Liver (tissue), 9 donors: ENCODE measurements around the gene ENPP3. TPM values are rescaled to one million over a fixed set of nuclear protein-coding genes. Genes with fewer than 3 reads are reported as not detected.

Experiments used
- DNase-seq: peaks from one replicate; pipeline ENCODE4 v3.0.0-alpha.2; 2017; ENCODE audit warnings: low spot score
- H3K27ac ChIP-seq, 2 donors: one replicate each; pipeline ENCODE4 v1.7.0; 2013; ENCODE audit warnings: inconsistent platforms in 2 of 2, low read length in 2 of 2, control low read depth in 1 of 2, low read depth in 1 of 2, mild to moderate bottlenecking in 1 of 2
- H3K27me3 ChIP-seq, 4 donors: one replicate each; pipeline versions ENCODE4 v1.6.1 to v1.7.0; 2013; ENCODE audit warnings: low read length in 3 of 4, inconsistent platforms in 1 of 4, mild to moderate bottlenecking in 1 of 4, moderate library complexity in 1 of 4; ENCODE audit not compliant: control insufficient read depth in 4 of 4, insufficient read depth in 4 of 4
- H3K36me3 ChIP-seq, 4 donors: one replicate each; pipeline versions ENCODE4 v1.6.1 to v1.7.0; 2013; ENCODE audit warnings: low read length in 3 of 4, mild to moderate bottlenecking in 3 of 4, low read depth in 1 of 4, moderate library complexity in 1 of 4; ENCODE audit not compliant: control insufficient read depth in 4 of 4, insufficient read depth in 3 of 4
- H3K4me1 ChIP-seq, 4 donors: one replicate each; pipeline versions ENCODE4 v1.6.1 to v1.7.0; 2013; ENCODE audit warnings: low read length in 3 of 4, mild to moderate bottlenecking in 3 of 4, moderate library complexity in 1 of 4; ENCODE audit not compliant: control insufficient read depth in 4 of 4, insufficient read depth in 4 of 4
- H3K4me3 ChIP-seq, 3 donors: one replicate each; pipeline versions ENCODE4 v1.6.1 to v1.7.0; 2013; ENCODE audit warnings: low read length in 3 of 3, control low read depth in 1 of 3, low read depth in 1 of 3, mild to moderate bottlenecking in 1 of 3
- H3K9ac ChIP-seq, 2 donors: one replicate each; pipeline ENCODE4 v1.7.0; 2013; ENCODE audit warnings: low read length in 2 of 2, mild to moderate bottlenecking in 2 of 2, moderate library complexity in 2 of 2, control low read depth in 1 of 2, low read depth in 1 of 2
- H3K9me3 ChIP-seq, 4 donors: one replicate each; pipeline versions ENCODE4 v1.6.1 to v1.7.0; 2013; ENCODE audit warnings: low read length in 3 of 4; ENCODE audit not compliant: control insufficient read depth in 4 of 4
- CTCF ChIP-seq: fragments of 150-350 bp; IDR thresholded peaks from 2 replicates; pipeline ENCODE4 v1.5.1; 2017; ENCODE audit warnings: improper control_type of control experiment, low read depth, low read length; ENCODE audit not compliant: missing input control
- HNF4A ChIP-seq, 2 donors: conservative IDR thresholded peaks; 2 replicates each; pipeline ENCODE4 v1.6.1; 2016; ENCODE audit warnings: antibody characterized with exemption in 2 of 2, mild to moderate bottlenecking in 2 of 2
- REST ChIP-seq: IDR thresholded peaks from 2 replicates; pipeline ENCODE4 v1.6.1; 2016; ENCODE audit warnings: antibody characterized with exemption, mild to moderate bottlenecking
- SP1 ChIP-seq: IDR thresholded peaks from 2 replicates; pipeline ENCODE4 v1.6.1; 2018; ENCODE audit warnings: antibody characterized with exemption, mild to moderate bottlenecking
- YY1 ChIP-seq: IDR thresholded peaks from 2 replicates; pipeline ENCODE4 v1.6.1; 2016; ENCODE audit warnings: antibody characterized with exemption, mild to moderate bottlenecking
- ZBTB33 ChIP-seq: IDR thresholded peaks from 2 replicates; pipeline ENCODE4 v1.6.1; 2016; ENCODE audit warnings: antibody characterized with exemption
- WGBS: extraction: QIAGEN DNeasy Blood & Tissue Kit; methylation state at CpG from one replicate; pipeline ENCODE4 v1.1.7; 2013; 5-methylcytosine and 5-hydroxymethylcytosine counted together
- polyA plus RNA-seq, 2 donors: library from polyadenylated mRNA; stranded (reverse) in 1 of 2; unstranded in 1 of 2; fragments of 200-250 nt in 1 of 2; fragments of >200 nt in 1 of 2; fragmentation: Nextera tagmentation in 1 of 2; extraction: Ambion mirVana in 1 of 2; gene quantifications; one replicate each; pipeline versions ENCODE4 v1.2.1 to v1.2.3, GENCODE V29; 2013 to 2015
- total RNA-seq, 2 donors: library from RNA; depleted of rRNA; stranded (reverse); fragments of >200 nt; gene quantifications; one replicate each; pipeline ENCODE4 v1.2.3, GENCODE V29; 2014
- donor health status: healthy.
- donor health status: healthy.
- donor health status: healthy.
- donor health status: healthy.
- donor health status: healthy.

ENPP3 gene
- total and polyA plus RNA-seq, 4 donors: 0.51 to 6.1 (median 1.1) TPM

DNA sequence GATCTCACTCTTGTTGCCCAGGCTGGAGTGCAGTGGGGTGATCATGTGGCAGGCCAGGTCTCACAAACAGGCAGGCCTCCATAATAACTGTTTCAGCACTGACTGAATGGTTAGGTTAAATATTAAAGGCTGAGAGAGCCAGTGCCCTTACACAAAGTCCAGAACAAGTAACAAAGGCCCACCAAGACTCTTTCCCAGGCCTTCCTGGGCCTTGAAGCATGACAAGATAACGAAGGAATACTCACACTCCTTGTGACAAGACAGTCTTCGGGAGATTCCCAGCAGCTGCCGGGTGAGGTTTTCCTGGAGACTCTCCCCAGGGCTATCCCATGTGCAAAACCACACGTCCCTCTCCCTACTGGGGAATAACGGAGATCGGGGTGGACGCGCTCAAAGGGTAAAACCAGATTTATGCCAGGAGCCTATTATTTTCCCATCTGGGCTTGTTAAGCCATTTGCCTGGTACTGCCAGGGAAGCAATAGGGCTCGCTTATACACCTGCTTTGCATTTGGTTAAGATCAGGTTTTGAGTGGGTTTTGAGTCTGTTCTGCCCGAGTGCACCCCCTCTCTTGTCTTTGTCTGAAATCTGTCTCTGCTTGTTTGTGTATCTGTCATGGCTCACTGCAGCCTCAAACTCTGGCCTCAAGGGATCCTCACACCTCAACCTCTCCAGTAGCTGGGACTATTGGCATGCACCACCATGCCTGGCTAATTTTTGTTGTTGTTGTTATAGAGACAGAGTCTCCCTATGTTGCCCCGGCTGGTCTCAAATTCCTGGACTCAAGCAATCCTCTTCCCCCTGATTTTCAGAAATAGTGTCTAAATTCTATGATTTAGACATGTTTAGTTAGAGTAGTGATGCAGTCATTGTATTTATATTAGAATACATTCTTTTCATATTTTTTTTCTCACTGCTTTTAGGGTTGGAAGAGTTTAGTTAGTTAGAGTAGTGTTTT lies 1.4 kb upstream of the ENPP3 start:
- H3K4me1 ChIP-seq: peaks cover 0 to 13% (median 0%) of the 10 kb centered on the region in 4 donors
- H3K27me3 ChIP-seq: no peaks in the 10 kb centered on the region
- no peak overlapping the region for H3K9ac ChIP-seq
- 86% methylated on average over 11 of the region's 11 CpGs for WGBS
- no peak overlapping the region for H3K4me3 ChIP-seq
- no peak overlapping the region for H3K27ac ChIP-seq
- TF ChIP-seq REST: peak; percentile 37
- no peak for TF ChIP-seq CTCF
- peak in 1 of 2 donors; percentile 25 for TF ChIP-seq HNF4A (conservative IDR thresholded peaks at IDR 0.05)
- no peaks in the 10 kb centered on the region for H3K9me3 ChIP-seq
- DNase-seq: no peak
- H3K36me3 ChIP-seq: no peaks in the 10 kb centered on the region

DNA sequence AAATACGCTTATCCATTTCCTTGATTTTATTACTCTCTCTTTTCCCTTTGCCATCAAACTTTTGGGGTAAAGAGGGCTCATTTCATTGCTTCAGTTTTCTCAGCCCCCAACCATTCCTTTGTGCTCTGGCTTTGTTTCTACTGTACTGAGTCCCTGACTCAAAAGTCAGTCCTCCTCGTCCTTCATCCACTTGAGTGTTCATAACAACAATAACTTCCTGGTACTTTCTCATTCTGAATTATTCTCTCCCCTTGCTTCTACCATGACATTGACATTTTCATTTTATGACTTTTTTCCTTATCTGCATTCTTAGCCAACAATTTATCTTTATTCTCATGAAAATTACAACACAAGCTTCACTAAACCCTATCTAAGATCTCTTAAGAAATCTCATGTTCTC lies 911 bp downstream of the ENPP3 start:
- peaks cover 0 to 13% (median 0%) of the 10 kb centered on the region in 4 donors for H3K4me1 ChIP-seq
- WGBS: 87% methylated on average over 2 of the region's 2 CpGs
- DNase-seq: no peak
- no peaks in the 10 kb centered on the region for H3K9me3 ChIP-seq
- H3K9ac ChIP-seq: no peak overlapping the region
- no peak overlapping the region for H3K4me3 ChIP-seq
- no peaks in the 10 kb centered on the region for H3K36me3 ChIP-seq
- TF ChIP-seq CTCF (no peak), SP1 (no peak), YY1 (no peak), ZBTB33 (no peak)
- no peak overlapping the region for H3K27ac ChIP-seq
- H3K27me3 ChIP-seq: no peaks in the 10 kb centered on the region
